Neural cell (in vitro differentiated cells): ENCODE results near the gene CEP97. TPM values are rescaled to one million over a fixed set of nuclear protein-coding genes. Genes with fewer than 3 reads are reported as not detected.

Experiments
- H2AFZ ChIP-seq: fragments of 200-600, 300-800 bp; sonication (generic), shearing (Covaris generic); 2 replicates; pipeline ENCODE4 v1.6.0; 2014; ENCODE audit warnings: low read depth, mild to moderate bottlenecking, antibody characterized with exemption, low read length, moderate library complexity
- H3F3A ChIP-seq: fragments of 200-600 bp; shearing (Covaris generic); 2 replicates; pipeline ENCODE4 v1.6.1; 2016; ENCODE audit warnings: mild to moderate bottlenecking, moderate library complexity, mixed read lengths, antibody characterized with exemption, low read length; ENCODE audit not compliant: insufficient read depth, poor library complexity, severe bottlenecking
- H3K27ac ChIP-seq: fragments of 200-600, 300-800 bp; sonication (generic), shearing (Covaris generic); 2 replicates; pipeline ENCODE4 v1.5.1; 2014; ENCODE audit warnings: mild to moderate bottlenecking, low read length, moderate library complexity
- H3K27me3 ChIP-seq: fragments of 300-800, 200-600 bp; sonication (generic), shearing (Covaris generic); 2 replicates; pipeline ENCODE4 v1.6.0; 2014; ENCODE audit warnings: mild to moderate bottlenecking, low read depth, low read length, moderate library complexity; ENCODE audit not compliant: insufficient read depth
- H3K36me3 ChIP-seq: fragments of 300-800, 200-600 bp; sonication (generic), shearing (Covaris generic); 2 replicates; pipeline ENCODE4 v1.5.1; 2014; ENCODE audit warnings: mild to moderate bottlenecking, antibody characterized with exemption, low read length, moderate library complexity; ENCODE audit not compliant: insufficient read depth
- H3K4me2 ChIP-seq: fragments of 300-800, 200-600 bp; sonication (generic), shearing (Covaris generic); 2 replicates; pipeline ENCODE4 v1.6.0; 2014; ENCODE audit warnings: mild to moderate bottlenecking, low read length
- H3K4me3 ChIP-seq: fragments of 300-800, 200-600 bp; sonication (generic), shearing (Covaris generic); 2 replicates; pipeline ENCODE4 v1.5.1; 2014; ENCODE audit warnings: mild to moderate bottlenecking, low read length, moderate library complexity
- H3K79me2 ChIP-seq: fragments of 200-600 bp; shearing (Covaris generic); replicated peaks from 2 replicates; pipeline ENCODE4 v1.6.0; 2014; ENCODE audit warnings: mild to moderate bottlenecking, low read length, moderate library complexity; ENCODE audit not compliant: insufficient read depth
- H3K9ac ChIP-seq: fragments of 300-800, 200-600 bp; sonication (generic), shearing (Covaris generic); 2 replicates; pipeline ENCODE4 v1.6.1; 2016; ENCODE audit warnings: mild to moderate bottlenecking, low read length, mixed read lengths
- H3K9me2 ChIP-seq: fragments of 200-600 bp; shearing (Covaris generic); 2 replicates; pipeline ENCODE4 v1.6.1; 2016; ENCODE audit warnings: mild to moderate bottlenecking, low read length, mixed read lengths; ENCODE audit not compliant: insufficient read depth
- H3K9me3 ChIP-seq: fragments of 200-600, 300-800 bp; sonication (generic), shearing (Covaris generic); 2 replicates; pipeline ENCODE4 v1.6.1; 2016; ENCODE audit warnings: mild to moderate bottlenecking, mixed run types, low read length, moderate library complexity, mixed read lengths
- H4K20me1 ChIP-seq: fragments of 200-600 bp; shearing (Covaris generic); 2 replicates; pipeline ENCODE4 v1.6.1; 2016; ENCODE audit warnings: mild to moderate bottlenecking, mixed run types; ENCODE audit not compliant: insufficient read depth
- CTCF ChIP-seq: fragments of 450-650 bp; IDR thresholded peaks from 2 replicates; pipeline ENCODE4 v1.5.1; 2014; ENCODE audit warnings: antibody characterized with exemption, mild to moderate bottlenecking, moderate library complexity; ENCODE audit not compliant: poor library complexity, severe bottlenecking
- EP300 ChIP-seq: fragments of 450-650 bp; conservative IDR thresholded peaks from 2 replicates; pipeline ENCODE4 v1.6.1; 2014; ENCODE audit warnings: antibody characterized with exemption, mild to moderate bottlenecking, moderate library complexity; ENCODE audit not compliant: poor library complexity, severe bottlenecking
- EZH2 ChIP-seq: fragments of 200-600, 300-800 bp; shearing (Covaris generic), sonication (generic); IDR thresholded peaks from 2 replicates; pipeline ENCODE4 v1.6.1; 2014; ENCODE audit warnings: antibody characterized with exemption, low read length, borderline replicate concordance, mild to moderate bottlenecking; ENCODE audit not compliant: insufficient read depth, poor library complexity, severe bottlenecking
- MXI1 ChIP-seq: fragments of 450-650 bp; conservative IDR thresholded peaks from 2 replicates; pipeline ENCODE4 v1.6.1; 2014; ENCODE audit warnings: antibody characterized with exemption, mild to moderate bottlenecking; ENCODE audit not compliant: poor library complexity, severe bottlenecking
- POLR2AphosphoS5 ChIP-seq: IDR thresholded peaks from 2 replicates; pipeline ENCODE4 v1.6.1; 2012
- RAD21 ChIP-seq: fragments of 450-650 bp; conservative IDR thresholded peaks from 2 replicates; pipeline ENCODE4 v1.6.1; 2014; ENCODE audit warnings: antibody characterized with exemption, mild to moderate bottlenecking, moderate library complexity
- REST ChIP-seq: IDR thresholded peaks from 2 replicates; pipeline ENCODE4 v1.6.1; 2012; ENCODE audit warnings: borderline replicate concordance
- SMC3 ChIP-seq: fragments of 450-650 bp; conservative IDR thresholded peaks from 2 replicates; pipeline ENCODE4 v1.6.1; 2014; ENCODE audit warnings: antibody characterized with exemption, mild to moderate bottlenecking, moderate library complexity; ENCODE audit not compliant: poor library complexity
- TAF1 ChIP-seq: IDR thresholded peaks from 2 replicates; pipeline ENCODE4 v1.6.1; 2012; ENCODE audit warnings: low read depth
- polyA plus RNA-seq: library from polyadenylated mRNA; depleted of rRNA; stranded (reverse); fragments of >200 nt; gene quantifications from 2 replicates; pipeline ENCODE4 v1.2.3, GENCODE V29; 2014

The CEP97 gene
- polyA plus RNA-seq, 1 donor from 2014 or later, result 52.9 TPM

GRCh38 chr3:101729586-101729985 lies 5.2 kb downstream of the CEP97 start:
- H3K79me2 ChIP-seq, result peaks cover 25% of the 10 kb centered on the region
- H3K9ac ChIP-seq, result no peak overlapping the region
- no peaks in the 10 kb centered on the region for H4K20me1 ChIP-seq
- peaks cover 4% of the 10 kb centered on the region for H3K9me3 ChIP-seq
- no peak overlapping the region for H3K27ac ChIP-seq
- H3K36me3 ChIP-seq, result peaks cover 24% of the 10 kb centered on the region
- no peaks in the 10 kb centered on the region for H3K9me2 ChIP-seq
- H3K4me3 ChIP-seq, result no peak overlapping the region
- no peak overlapping the region for H3K4me2 ChIP-seq
- TF ChIP-seq SMC3 (no peak), MXI1 (no peak), EZH2 (no peak), TAF1 (no peak), CTCF (no peak), RAD21 (no peak), REST (no peak), POLR2AphosphoS5 (no peak), EP300 (no peak)
- H3F3A ChIP-seq, result peaks cover 4% of the 10 kb centered on the region
- H3K27me3 ChIP-seq, result no peaks in the 10 kb centered on the region
- H2AFZ ChIP-seq, result no peak overlapping the region

GRCh38 chr3:101730839-101731238 lies 6.4 kb downstream of the CEP97 start:
- Histone ChIP-seq H3K79me2 (peaks cover 17% of the 10 kb centered on the region), H3K9ac (no peak overlapping the region), H3F3A (no peaks in the 10 kb centered on the region), H3K27ac (no peak overlapping the region), H3K4me3 (no peak overlapping the region), H3K4me2 (no peak overlapping the region), H4K20me1 (no peaks in the 10 kb centered on the region), H2AFZ (no peak overlapping the region), H3K9me2 (no peaks in the 10 kb centered on the region), H3K9me3 (peaks cover 5% of the 10 kb centered on the region), H3K36me3 (peaks cover 36% of the 10 kb centered on the region), H3K27me3 (no peaks in the 10 kb centered on the region)
- no peak for TF ChIP-seq POLR2AphosphoS5
- TF ChIP-seq MXI1, result no peak
- TF ChIP-seq RAD21, result no peak
- no peak for TF ChIP-seq EZH2
- TF ChIP-seq REST, result no peak
- no peak for TF ChIP-seq SMC3
- TF ChIP-seq CTCF, result no peak
- TF ChIP-seq TAF1, result no peak
- TF ChIP-seq EP300, result no peak
